HepG2 (cell line): Measurements from ENCODE around the gene B4GALT5. TPM values are rescaled to one million over a fixed set of nuclear protein-coding genes. Genes with fewer than 3 reads are reported as not detected.

Experiments
- EEA1 ChIP-seq: sonication (generic); formaldehyde crosslinking; IDR thresholded peaks from 2 replicates; pipeline ENCODE4 v1.5.1; 2020; ENCODE audit warnings: mild to moderate bottlenecking, missing genetic modification reagents, borderline replicate concordance
- ERF ChIP-seq: IDR thresholded peaks from 2 replicates; pipeline ENCODE4 v1.6.1; 2018; ENCODE audit warnings: missing biosample characterization, missing genetic modification reagents
- FOXK2 ChIP-seq: fragments of 450-650 bp; IDR thresholded peaks from 2 replicates; pipeline ENCODE4 v1.6.1; 2016
- ISL2 ChIP-seq: sonication (generic); formaldehyde crosslinking; IDR thresholded peaks from 2 replicates; pipeline ENCODE4 v1.5.0; 2020; ENCODE audit warnings: missing genetic modification reagents
- KAT7 ChIP-seq: IDR thresholded peaks from 2 replicates; pipeline ENCODE4 v1.6.1; 2018; ENCODE audit warnings: borderline replicate concordance, missing compliant biosample characterization
- KLF13 ChIP-seq: sonication (generic); formaldehyde crosslinking; IDR thresholded peaks from 2 replicates; pipeline ENCODE4 v1.4.0; 2020; ENCODE audit warnings: mild to moderate bottlenecking, missing genetic modification reagents
- NFYC ChIP-seq: IDR thresholded peaks from 2 replicates; pipeline ENCODE4 v1.6.1; 2016; ENCODE audit warnings: missing genetic modification reagents, missing compliant biosample characterization
- RCOR2 ChIP-seq: IDR thresholded peaks from 2 replicates; pipeline ENCODE4 v1.6.1; 2016; ENCODE audit warnings: missing biosample characterization, missing genetic modification reagents
- SMARCC2 ChIP-seq: fragments of 450-650 bp; IDR thresholded peaks from 2 replicates; pipeline ENCODE4 v1.6.1; 2017; ENCODE audit warnings: antibody characterized with exemption, mild to moderate bottlenecking
- STAT5B ChIP-seq: sonication (generic); formaldehyde crosslinking; IDR thresholded peaks from 2 replicates; pipeline ENCODE4 v1.4.0; 2020; ENCODE audit warnings: missing genetic modification reagents
- TP53 ChIP-seq: sonication (generic); formaldehyde crosslinking; conservative IDR thresholded peaks from 2 replicates; pipeline ENCODE4 v1.4.0; 2020; ENCODE audit warnings: missing genetic modification reagents
- ZNF256 ChIP-seq: sonication (generic); formaldehyde crosslinking; conservative IDR thresholded peaks from 2 replicates; pipeline ENCODE4 v1.4.0; 2020; ENCODE audit warnings: missing genetic modification reagents
- ZSCAN20 ChIP-seq: sonication (generic); formaldehyde crosslinking; IDR thresholded peaks from 2 replicates; pipeline ENCODE4 v1.4.0; 2020; ENCODE audit warnings: missing genetic modification reagents, mild to moderate bottlenecking, borderline replicate concordance
- ZSCAN30 ChIP-seq: sonication (generic); formaldehyde crosslinking; IDR thresholded peaks from 2 replicates; pipeline ENCODE4 v1.5.0; 2020; ENCODE audit warnings: mild to moderate bottlenecking, missing genetic modification reagents
- polyA plus RNA-seq, 8 experiments: library from polyadenylated mRNA; depleted of rRNA in 3 of 8; stranded (reverse) in 7 of 8; unstranded in 1 of 8; fragments of >200 nt; fragmentation: Illumina TruSeq in 4 of 8; extraction: Trizol in 4 of 8; gene quantifications; 2 replicates each; pipeline versions ENCODE4 v1.2.1 to v1.2.3, GENCODE V29; 2011 to 2016; ENCODE audit warnings: low read depth in 4 of 8, missing spikeins in 1 of 8, mixed read lengths in 1 of 8; ENCODE audit not compliant: insufficient read depth in 1 of 8
- total RNA-seq, 5 experiments: library from RNA; depleted of rRNA; stranded (reverse); fragments of >200 nt; fragmentation: Illumina TruSeq; extraction: Trizol; gene quantifications; 2 replicates each; pipeline ENCODE4 v1.2.3, GENCODE V29; 2016; ENCODE audit warnings: low read depth in 1 of 5
- TF ChIP-seq, protein P1 (sequence below): sonication (generic); formaldehyde crosslinking; IDR thresholded peaks from 2 replicates; pipeline ENCODE4 v1.5.1; 2020; ENCODE audit warnings: missing genetic modification reagents, mild to moderate bottlenecking, borderline replicate concordance
- TF ChIP-seq, protein P2 (sequence below): sonication (generic); formaldehyde crosslinking; conservative IDR thresholded peaks from 2 replicates; pipeline ENCODE4 v1.8.0; 2022; ENCODE audit warnings: mild to moderate bottlenecking, moderate library complexity, missing genetic modification reagents
- TF ChIP-seq, protein P3 (sequence below): sonication (generic); formaldehyde crosslinking; IDR thresholded peaks from 2 replicates; pipeline ENCODE4 v1.9.0; 2021; ENCODE audit warnings: missing genetic modification reagents, borderline replicate concordance
- TF ChIP-seq, protein P4 (sequence below): sonication (generic); formaldehyde crosslinking; IDR thresholded peaks from 2 replicates; pipeline ENCODE4 v1.4.0; 2020; ENCODE audit warnings: missing genetic modification reagents
- TF ChIP-seq, protein P5 (sequence below): sonication (generic); IDR thresholded peaks from 2 replicates; pipeline ENCODE4 v1.6.1; 2016; ENCODE audit warnings: low read depth, borderline replicate concordance
- TF ChIP-seq, protein P6 (sequence below), 2 experiments: sonication (generic) in 1 of 2; formaldehyde crosslinking in 1 of 2; IDR thresholded peaks; 2 replicates each; pipeline versions ENCODE4 v1.5.1 to v1.6.1; 2011 to 2020; ENCODE audit warnings: borderline replicate concordance in 1 of 2, low read depth in 1 of 2, low read length in 1 of 2, mild to moderate bottlenecking in 1 of 2, missing genetic modification reagents in 1 of 2, moderate library complexity in 1 of 2

B4GALT5 gene
- total and polyA plus RNA-seq, 2 of the 13 experiments (the other 11 are each of a cell fraction or from before 2014, with no cell fraction given), result 27.3 to 30.9 TPM

DNA sequence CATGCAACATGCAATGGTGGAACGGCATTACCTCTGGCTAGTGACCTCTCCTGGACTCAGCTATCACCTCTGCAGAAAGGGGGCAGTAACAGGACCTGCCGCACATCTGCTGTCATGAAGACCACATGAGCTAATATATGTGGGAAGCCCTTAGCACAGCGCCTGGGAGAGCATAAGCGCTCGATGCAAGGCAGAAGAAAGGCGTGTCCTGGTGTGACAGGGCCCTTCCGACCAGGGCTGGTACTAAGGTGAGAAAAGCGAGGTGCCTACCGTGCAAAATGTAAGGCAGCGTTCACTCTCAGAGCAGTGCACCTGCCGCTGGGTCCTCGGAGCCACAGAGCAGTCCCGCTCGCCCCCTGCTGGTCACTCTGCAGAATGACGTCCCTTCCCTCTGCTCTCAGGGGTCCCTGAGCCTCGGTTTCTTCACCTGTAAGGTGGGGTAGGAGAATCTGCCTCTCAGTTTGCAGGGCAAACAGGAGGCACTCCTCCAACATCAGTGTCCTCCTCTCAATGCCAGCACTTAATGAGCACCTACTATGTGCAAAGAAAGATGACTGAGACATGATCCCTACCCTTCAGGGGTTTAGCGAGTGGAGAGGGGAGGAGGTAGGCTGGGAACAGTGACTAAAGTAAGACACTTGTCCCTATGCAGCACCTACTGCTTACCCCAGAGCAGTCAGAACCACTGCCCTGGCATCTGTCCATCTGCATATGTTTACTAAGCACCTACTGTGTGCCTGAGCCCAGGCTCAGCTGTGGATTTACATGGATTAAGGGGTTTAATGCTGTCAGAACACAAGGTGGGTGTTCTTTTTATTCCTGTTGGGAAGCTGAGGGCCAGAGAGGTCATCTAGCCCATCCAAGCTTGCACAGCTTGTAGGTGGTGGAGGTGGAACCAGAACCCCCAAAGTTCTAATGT is 104.7 kb downstream of the B4GALT5 start (continued):
- no peak; the same call in 1 of the 2 replicates for TF ChIP-seq NFYC (CRISPR knock-in tag)
- TF ChIP-seq, protein P1, sequence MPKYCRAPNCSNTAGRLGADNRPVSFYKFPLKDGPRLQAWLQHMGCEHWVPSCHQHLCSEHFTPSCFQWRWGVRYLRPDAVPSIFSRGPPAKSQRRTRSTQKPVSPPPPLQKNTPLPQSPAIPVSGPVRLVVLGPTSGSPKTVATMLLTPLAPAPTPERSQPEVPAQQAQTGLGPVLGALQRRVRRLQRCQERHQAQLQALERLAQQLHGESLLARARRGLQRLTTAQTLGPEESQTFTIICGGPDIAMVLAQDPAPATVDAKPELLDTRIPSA (CRISPR knock-in tag), result no peak
- no peak for TF ChIP-seq ZSCAN20
- no peak for TF ChIP-seq STAT5B (CRISPR knock-in tag)
- 0 out of 2 replicates have a peak, but pooled peaks have one; percentile 70 for TF ChIP-seq KAT7 (CRISPR knock-in tag)
- TF ChIP-seq ERF (CRISPR knock-in tag), result peak; percentile 94
- no peak for TF ChIP-seq FOXK2
- 0 out of 2 replicates have a peak, but pooled peaks have one; percentile 70 for TF ChIP-seq TP53 (CRISPR knock-in tag)
- TF ChIP-seq, protein P2, sequence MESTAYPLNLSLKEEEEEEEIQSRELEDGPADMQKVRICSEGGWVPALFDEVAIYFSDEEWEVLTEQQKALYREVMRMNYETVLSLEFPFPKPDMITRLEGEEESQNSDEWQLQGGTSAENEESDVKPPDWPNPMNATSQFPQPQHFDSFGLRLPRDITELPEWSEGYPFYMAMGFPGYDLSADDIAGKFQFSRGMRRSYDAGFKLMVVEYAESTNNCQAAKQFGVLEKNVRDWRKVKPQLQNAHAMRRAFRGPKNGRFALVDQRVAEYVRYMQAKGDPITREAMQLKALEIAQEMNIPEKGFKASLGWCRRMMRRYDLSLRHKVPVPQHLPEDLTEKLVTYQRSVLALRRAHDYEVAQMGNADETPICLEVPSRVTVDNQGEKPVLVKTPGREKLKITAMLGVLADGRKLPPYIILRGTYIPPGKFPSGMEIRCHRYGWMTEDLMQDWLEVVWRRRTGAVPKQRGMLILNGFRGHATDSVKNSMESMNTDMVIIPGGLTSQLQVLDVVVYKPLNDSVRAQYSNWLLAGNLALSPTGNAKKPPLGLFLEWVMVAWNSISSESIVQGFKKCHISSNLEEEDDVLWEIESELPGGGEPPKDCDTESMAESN (CRISPR knock-in tag), result 0 out of 2 replicates have a peak, but pooled peaks have one; percentile 37
- TF ChIP-seq, protein P3, sequence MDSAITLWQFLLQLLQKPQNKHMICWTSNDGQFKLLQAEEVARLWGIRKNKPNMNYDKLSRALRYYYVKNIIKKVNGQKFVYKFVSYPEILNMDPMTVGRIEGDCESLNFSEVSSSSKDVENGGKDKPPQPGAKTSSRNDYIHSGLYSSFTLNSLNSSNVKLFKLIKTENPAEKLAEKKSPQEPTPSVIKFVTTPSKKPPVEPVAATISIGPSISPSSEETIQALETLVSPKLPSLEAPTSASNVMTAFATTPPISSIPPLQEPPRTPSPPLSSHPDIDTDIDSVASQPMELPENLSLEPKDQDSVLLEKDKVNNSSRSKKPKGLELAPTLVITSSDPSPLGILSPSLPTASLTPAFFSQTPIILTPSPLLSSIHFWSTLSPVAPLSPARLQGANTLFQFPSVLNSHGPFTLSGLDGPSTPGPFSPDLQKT, result no peak
- 0 out of 2 replicates have a peak, but pooled peaks have one; percentile 37 for TF ChIP-seq EEA1 (CRISPR knock-in tag)
- no peak for TF ChIP-seq ZNF256 (CRISPR knock-in tag)
- TF ChIP-seq SMARCC2, result no peak
- TF ChIP-seq, protein P4, sequence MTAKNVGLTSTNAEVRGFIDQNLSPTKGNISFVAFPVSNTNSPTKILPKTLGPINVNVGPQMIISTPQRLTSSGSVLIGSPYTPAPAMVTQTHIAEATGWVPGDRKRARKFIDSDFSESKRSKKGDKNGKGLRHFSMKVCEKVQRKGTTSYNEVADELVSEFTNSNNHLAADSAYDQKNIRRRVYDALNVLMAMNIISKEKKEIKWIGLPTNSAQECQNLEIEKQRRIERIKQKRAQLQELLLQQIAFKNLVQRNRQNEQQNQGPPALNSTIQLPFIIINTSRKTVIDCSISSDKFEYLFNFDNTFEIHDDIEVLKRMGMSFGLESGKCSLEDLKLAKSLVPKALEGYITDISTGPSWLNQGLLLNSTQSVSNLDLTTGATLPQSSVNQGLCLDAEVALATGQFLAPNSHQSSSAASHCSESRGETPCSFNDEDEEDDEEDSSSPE (CRISPR knock-in tag), result no peak
- no peak; the same call in 1 of the 2 replicates for TF ChIP-seq KLF13
- 0 out of 2 replicates have a peak, but pooled peaks have one; percentile 21 for TF ChIP-seq RCOR2 (CRISPR knock-in tag)
- TF ChIP-seq, protein P5, sequence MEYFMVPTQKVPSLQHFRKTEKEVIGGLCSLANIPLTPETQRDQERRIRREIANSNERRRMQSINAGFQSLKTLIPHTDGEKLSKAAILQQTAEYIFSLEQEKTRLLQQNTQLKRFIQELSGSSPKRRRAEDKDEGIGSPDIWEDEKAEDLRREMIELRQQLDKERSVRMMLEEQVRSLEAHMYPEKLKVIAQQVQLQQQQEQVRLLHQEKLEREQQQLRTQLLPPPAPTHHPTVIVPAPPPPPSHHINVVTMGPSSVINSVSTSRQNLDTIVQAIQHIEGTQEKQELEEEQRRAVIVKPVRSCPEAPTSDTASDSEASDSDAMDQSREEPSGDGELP, result peak; percentile 64; the same call in 1 of the 2 replicates
- TF ChIP-seq, protein P6, sequence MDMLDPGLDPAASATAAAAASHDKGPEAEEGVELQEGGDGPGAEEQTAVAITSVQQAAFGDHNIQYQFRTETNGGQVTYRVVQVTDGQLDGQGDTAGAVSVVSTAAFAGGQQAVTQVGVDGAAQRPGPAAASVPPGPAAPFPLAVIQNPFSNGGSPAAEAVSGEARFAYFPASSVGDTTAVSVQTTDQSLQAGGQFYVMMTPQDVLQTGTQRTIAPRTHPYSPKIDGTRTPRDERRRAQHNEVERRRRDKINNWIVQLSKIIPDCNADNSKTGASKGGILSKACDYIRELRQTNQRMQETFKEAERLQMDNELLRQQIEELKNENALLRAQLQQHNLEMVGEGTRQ (IDR thresholded peaks at IDR 0.05; ENCODE audit: low read depth, low read length), result no peak
- TF ChIP-seq, protein P6 (CRISPR knock-in tag; IDR thresholded peaks at IDR 0.05; ENCODE audit: borderline replicate concordance), result no peak; the same call in 1 of the 2 replicates
- TF ChIP-seq ZSCAN30 (CRISPR knock-in tag), result no peak
- peak; percentile 58; the same call in 1 of the 2 replicates for TF ChIP-seq ISL2 (CRISPR knock-in tag)
